GM19455 (cell line): ENCODE results near the gene LBHD1.
"Not testable (repeated sequence)": the region's sequence is repeated elsewhere in the genome, so short reads cannot be mapped to it uniquely, and the experiment has no call there.

Experiments
- ATAC-seq: cut with Tn5 transposase; IDR thresholded peaks from one replicate; pipeline ENCODE4 v1.9.1; 2021; ENCODE audit not compliant: unreplicated experiment

LBHD1 gene

GRCh38 chr11:62694455-62695167, 22.5 kb upstream of the LBHD1 start:
- ATAC-seq: no peak

GRCh38 chr11:62693624-62694023, 21.6 kb upstream of the LBHD1 start:
- ATAC-seq: not testable (repeated sequence)

- ATAC-seq: no peak
Measured at GRCh38 chr11:62689421-62690183, 17.5 kb upstream of the LBHD1 start, which contains the start of gene LRRN4CL. TSS of gene LRRN4CL (minus strand) at chr11:62689530. CDS start at chr11:62688508, 1,022 bp downstream.

- no peak for ATAC-seq
Measured at GRCh38 chr11:62688491-62688890, 16.4 kb upstream of the LBHD1 start.

- no peak for ATAC-seq
Measured at GRCh38 chr11:62687508-62688396, 15.7 kb upstream of the LBHD1 start.

GRCh38 chr11:62682518-62682917, 10.5 kb upstream of the LBHD1 start:
- ATAC-seq: no peak

- no peak for ATAC-seq
Measured at GRCh38 chr11:62680825-62681240, 8.8 kb upstream of the LBHD1 start.

GRCh38 chr11:62678770-62679696, 7.0 kb upstream of the LBHD1 start, which contains the start of gene UBXN1:
TSS of gene UBXN1 (minus strand) at chr11:62679073. CDS start at chr11:62678923, 150 bp downstream.
- peak; percentile 81 for ATAC-seq

- ATAC-seq: no peak
Measured at GRCh38 chr11:62678433-62678769, 6.3 kb upstream of the LBHD1 start.

- ATAC-seq: no peak
Measured at GRCh38 chr11:62677714-62678113, 5.6 kb upstream of the LBHD1 start.

- ATAC-seq: no peak
Measured at GRCh38 chr11:62677156-62677555, 5.1 kb upstream of the LBHD1 start.

- ATAC-seq: no peak
Measured at GRCh38 chr11:62676698-62677097, 4.6 kb upstream of the LBHD1 start.

- ATAC-seq: not testable (repeated sequence)
Measured at GRCh38 chr11:62675415-62675814, 3.3 kb upstream of the LBHD1 start.

GRCh38 chr11:62673196-62673525, 1.1 kb upstream of the LBHD1 start:
- ATAC-seq: no peak

- ATAC-seq: no peak
Measured at GRCh38 chr11:62671236-62671607, 845 bp downstream of the LBHD1 start.

GRCh38 chr11:62669420-62670161, 2.5 kb downstream of the LBHD1 start:
- no peak for ATAC-seq

GRCh38 chr11:62667460-62667859, 4.6 kb downstream of the LBHD1 start:
- ATAC-seq: no peak

- no peak for ATAC-seq
Measured at GRCh38 chr11:62666259-62666926, 5.7 kb downstream of the LBHD1 start.

GRCh38 chr11:62665599-62666258, 6.3 kb downstream of the LBHD1 start:
- no peak for ATAC-seq
